Stimulated activated CD4-positive, alpha-beta T cell treated with anti-CD3 and anti-CD28 coated beads, TNF-alpha, amount 100 ng/mL, for 1 hour (primary cell): ENCODE measurements around the gene S100A9.

Experiments used
- DNase-seq, 3 donors: peaks; one replicate each; pipeline ENCODE4 v3.0.0-alpha.2; 2020; ENCODE audit warnings: low read depth in 3 of 3, low spot score in 1 of 3

S100A9 gene

GRCh38 chr1:153389401-153389800, 31.7 kb downstream of the S100A9 start:
- DNase-seq: no peak

- no peak for DNase-seq
Observed at GRCh38 chr1:153389973-153390879, 32.6 kb downstream of the S100A9 start.

- no peak for DNase-seq
Observed at GRCh38 chr1:153390938-153391710, 33.5 kb downstream of the S100A9 start, which contains the start of gene S100A8. TSS of gene S100A8 (minus strand) at chr1:153391073. CDS start at chr1:153390535, 538 bp downstream.

GRCh38 chr1:153392258-153392657, 34.6 kb downstream of the S100A9 start:
- no peak for DNase-seq

GRCh38 chr1:153392822-153393221, 35.2 kb downstream of the S100A9 start:
- no peak for DNase-seq

- DNase-seq: no peak
Observed at GRCh38 chr1:153393926-153394325, 36.3 kb downstream of the S100A9 start.

- DNase-seq: no peak
Observed at GRCh38 chr1:153394391-153394790, 36.7 kb downstream of the S100A9 start.

GRCh38 chr1:153395136-153395685, 37.6 kb downstream of the S100A9 start:
- DNase-seq: no peak

- no peak for DNase-seq
Observed at GRCh38 chr1:153395776-153396175, 38.1 kb downstream of the S100A9 start.

- DNase-seq: no peak
Observed at GRCh38 chr1:153396461-153396860, 38.8 kb downstream of the S100A9 start.

- no peak for DNase-seq
Observed at GRCh38 chr1:153397051-153397923, 39.6 kb downstream of the S100A9 start.

GRCh38 chr1:153397924-153398651, 40.4 kb downstream of the S100A9 start:
- DNase-seq: no peak

- no peak for DNase-seq
Observed at GRCh38 chr1:153399401-153400055, 41.9 kb downstream of the S100A9 start.

- no peak for DNase-seq
Observed at GRCh38 chr1:153400244-153400643, 42.6 kb downstream of the S100A9 start.

- no peak for DNase-seq
Observed at GRCh38 chr1:153401461-153401860, 43.8 kb downstream of the S100A9 start.

- DNase-seq: no peak
Observed at GRCh38 chr1:153402226-153402625, 44.6 kb downstream of the S100A9 start.

GRCh38 chr1:153403421-153404085, 45.9 kb downstream of the S100A9 start:
- no peak for DNase-seq

- DNase-seq: no peak
Observed at GRCh38 chr1:153404086-153404635, 46.5 kb downstream of the S100A9 start.

GRCh38 chr1:153404768-153405167, 47.1 kb downstream of the S100A9 start:
- DNase-seq: peak in 2 of 3 donors; percentile 3 to 52
